Activated CD8-positive, alpha-beta memory T cell treated with anti-CD3 and anti-CD28 coated beads, Interleukin-2, amount 50 U/mL, for 48 hours (primary cell): ENCODE data around the gene FNDC1.
A peak's percentile ranks its signal among the peaks of the same experiment; 100 is the strongest.

Experiments used
- DNase-seq: peaks from one replicate; pipeline ENCODE4 v3.0.0-alpha.2; 2020

Gene FNDC1

GRCh38 chr6:159163901-159164370 is 5.3 kb upstream of the FNDC1 start:
- DNase-seq: no peak

- DNase-seq: peak; percentile 57
Measured at GRCh38 chr6:159168536-159169192, 536 bp upstream of the FNDC1 start.

GRCh38 chr6:159169557-159170332 is 545 bp downstream of the FNDC1 start:
- peak; percentile 63 for DNase-seq

DNA sequence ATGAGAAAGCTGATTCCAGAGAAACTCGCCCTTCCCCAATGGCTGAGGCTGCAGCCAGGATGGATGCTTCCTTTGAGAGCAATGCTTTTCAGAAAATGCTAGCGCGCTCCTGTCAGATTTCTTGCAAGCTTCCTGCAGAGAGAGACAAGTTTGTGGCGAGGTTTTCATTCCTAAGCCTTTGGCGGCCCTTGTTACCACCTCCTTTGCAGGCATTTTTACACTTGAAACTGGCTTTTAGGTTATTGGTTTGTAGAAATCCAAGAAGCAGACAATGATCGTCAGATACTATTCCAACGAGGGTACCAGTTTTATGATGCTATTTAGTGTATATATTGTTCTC is 1.1 kb downstream of the FNDC1 start:
- no peak for DNase-seq

- DNase-seq: no peak
Measured at GRCh38 chr6:159170999-159171712, 2.0 kb downstream of the FNDC1 start.

GRCh38 chr6:159172091-159172491 is 2.9 kb downstream of the FNDC1 start:
- DNase-seq: no peak

GRCh38 chr6:159174263-159174969 is 5.2 kb downstream of the FNDC1 start:
- peak; percentile 90 for DNase-seq

DNA sequence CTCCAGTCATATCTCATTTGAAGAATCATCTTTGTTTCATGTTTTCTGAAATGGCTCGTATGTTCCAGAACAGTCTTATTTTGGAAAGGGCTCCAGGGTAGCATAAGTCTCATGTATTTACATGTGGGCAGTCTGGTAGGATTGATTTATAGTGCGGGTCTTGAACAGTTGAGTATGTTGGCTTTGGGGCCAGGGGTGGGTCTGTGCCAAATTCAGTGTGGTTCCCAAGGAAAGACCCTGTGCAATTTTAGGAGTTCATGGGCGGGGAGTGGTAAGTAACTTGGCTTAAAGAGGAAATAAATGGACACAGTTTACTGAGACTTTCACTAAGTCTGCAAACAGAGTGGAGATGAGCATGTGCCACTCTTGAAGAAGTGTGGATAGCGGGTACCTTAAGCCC is 7.7 kb downstream of the FNDC1 start:
- DNase-seq: no peak

DNA sequence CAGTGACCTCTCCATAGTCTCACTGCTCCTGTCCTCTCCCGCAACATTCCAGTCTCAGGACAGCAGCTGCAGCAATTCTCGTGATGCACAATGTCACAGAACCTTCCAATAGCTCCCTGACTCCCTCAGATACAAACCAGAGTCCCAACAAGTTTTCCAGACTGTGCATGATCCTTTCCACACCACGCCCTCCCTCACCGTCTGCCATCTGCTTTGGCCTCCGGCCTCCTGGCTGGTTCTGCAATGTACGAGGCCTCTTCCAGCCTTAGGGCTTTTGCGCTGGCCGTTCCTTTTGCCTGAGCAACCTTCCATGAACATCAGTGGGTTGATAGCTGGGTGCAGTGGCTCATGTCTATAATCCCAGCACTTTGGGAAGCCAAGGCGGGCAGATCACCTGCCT is 9.6 kb downstream of the FNDC1 start:
- DNase-seq: no peak

DNA sequence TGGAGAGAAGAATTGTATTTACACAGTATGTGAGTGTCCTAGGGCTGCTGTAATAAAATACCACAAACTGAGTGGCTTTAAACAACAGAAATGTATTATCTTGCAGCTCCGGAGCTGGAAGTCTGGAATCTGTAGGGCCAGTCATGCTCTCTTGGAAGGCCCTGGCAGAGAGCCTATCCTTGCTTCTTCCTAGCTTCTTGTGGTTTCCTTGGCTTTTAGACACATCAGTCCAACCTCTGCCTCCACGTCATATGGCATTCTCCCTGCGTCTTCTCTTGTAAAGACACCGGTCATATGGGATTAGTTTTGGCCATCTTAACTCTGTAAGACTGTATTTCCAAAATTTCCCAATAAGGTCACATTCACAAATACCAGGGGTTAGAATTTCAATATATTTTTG is 10.8 kb downstream of the FNDC1 start:
- no peak for DNase-seq

DNA sequence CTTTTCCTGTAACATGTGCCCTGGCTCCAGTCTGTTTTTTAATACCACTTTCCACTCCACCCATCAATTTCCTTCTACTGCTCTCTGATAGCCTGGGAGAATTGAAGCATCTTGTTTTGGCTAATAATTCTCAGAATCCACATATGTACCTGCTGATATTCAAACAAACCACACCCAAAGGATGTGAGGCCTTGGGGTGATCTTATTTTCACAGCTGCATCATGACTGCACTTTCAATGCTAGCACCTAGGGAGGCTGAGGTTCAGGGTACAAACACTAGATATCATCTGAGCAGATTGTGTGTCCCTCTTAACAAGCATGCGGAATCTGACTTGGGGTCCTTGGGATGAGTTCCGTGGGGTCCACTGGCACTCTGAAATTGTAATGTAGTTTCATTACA is 12.7 kb downstream of the FNDC1 start:
- DNase-seq: no peak

GRCh38 chr6:159184559-159184958 is 15.4 kb downstream of the FNDC1 start:
- DNase-seq: no peak

GRCh38 chr6:159190460-159190859 is 21.3 kb downstream of the FNDC1 start:
- no peak for DNase-seq

DNA sequence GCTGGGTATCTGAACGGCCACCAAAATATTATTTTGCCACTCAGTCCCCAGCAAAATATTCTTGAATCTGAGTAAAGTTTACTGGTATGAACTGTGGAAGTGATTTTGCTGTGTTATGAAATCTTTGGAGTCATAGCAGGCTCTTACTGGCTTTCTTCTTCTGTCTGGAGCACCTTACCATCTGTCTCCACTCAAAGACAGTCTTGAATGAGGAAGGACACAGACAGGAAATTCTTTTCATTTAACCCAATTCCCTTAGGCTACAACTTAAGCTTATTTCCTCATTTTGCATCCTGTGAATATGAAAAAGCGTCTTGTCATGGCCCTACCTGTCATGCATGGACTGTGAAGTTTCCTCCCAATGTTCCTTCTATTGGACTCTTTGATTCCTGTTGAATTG is 24.7 kb downstream of the FNDC1 start:
- DNase-seq: no peak

- no peak for DNase-seq
Measured at GRCh38 chr6:159194421-159194820, 25.2 kb downstream of the FNDC1 start.

DNA sequence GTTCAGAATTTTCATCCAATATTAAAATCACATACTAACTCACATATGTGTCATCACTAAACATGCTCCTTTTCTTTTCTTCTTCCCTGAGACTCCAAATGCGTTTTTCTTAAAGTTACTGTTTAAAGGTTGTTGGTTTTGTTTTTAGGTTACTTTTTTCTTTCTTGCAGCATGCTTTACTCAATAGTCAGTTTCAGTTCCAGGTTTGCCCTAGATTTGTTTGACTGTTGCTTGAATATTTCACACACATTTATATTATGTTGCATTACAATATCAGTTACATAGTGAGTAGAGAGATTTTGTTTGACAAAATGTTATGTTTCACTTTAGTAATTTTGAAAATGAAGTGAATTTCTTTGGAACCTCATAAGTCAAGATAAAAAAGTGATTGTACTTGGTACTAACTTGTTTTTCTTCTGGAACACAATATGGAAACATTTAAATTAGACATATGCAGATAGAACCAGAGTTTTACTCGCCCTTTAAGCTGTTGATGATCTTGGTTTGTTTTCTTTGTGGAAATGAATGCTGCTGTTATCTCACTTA is 27.3 kb downstream of the FNDC1 start:
- DNase-seq: no peak

DNA sequence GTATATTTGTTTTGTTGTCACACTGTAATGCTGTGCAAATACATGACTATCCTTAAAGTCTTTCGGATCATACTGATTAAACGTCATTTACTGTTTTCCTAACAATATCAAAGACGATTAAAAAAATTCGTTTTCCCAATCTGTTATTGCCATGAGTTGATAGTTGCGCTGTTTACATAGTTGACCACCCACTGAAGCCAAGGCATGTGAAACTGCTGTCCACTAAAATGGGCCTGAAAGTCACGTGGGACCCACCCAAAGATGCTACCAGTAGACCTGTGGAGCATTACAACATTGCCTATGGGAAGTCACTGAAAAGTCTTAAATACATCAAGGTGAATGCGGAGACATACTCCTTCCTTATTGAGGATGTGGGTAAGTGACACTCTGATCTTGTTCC is 28.1 kb downstream of the FNDC1 start:
- DNase-seq: no peak

DNA sequence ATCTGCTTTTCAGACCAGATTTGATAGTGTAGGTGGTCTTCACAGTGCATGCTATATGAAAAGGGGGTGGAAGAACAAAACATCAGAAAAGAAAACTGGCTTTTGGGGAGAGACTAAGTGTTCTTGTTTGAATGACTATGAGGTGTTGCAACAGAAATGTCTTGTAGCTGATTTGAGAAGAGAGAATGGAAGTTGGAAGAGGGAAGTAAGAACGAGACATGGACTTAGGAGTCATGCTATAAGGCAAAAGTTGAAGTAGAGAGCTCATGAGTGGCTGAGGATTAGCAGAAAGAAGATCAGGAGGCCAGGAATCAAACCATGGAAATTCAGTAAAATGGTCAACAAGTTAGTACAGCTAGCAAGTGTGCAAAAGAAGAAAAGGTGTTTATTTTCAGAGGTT is 32.1 kb downstream of the FNDC1 start:
- DNase-seq: no peak

- no peak for DNase-seq
Measured at GRCh38 chr6:159203304-159204005, 34.3 kb downstream of the FNDC1 start.

GRCh38 chr6:159204605-159205004 is 35.4 kb downstream of the FNDC1 start:
- no peak for DNase-seq

- DNase-seq: no peak
Measured at GRCh38 chr6:159212028-159212427, 42.8 kb downstream of the FNDC1 start.

- no peak for DNase-seq
Measured at GRCh38 chr6:159212525-159213280, 43.5 kb downstream of the FNDC1 start.
